ENCODE results near the gene RNPEPL1.

RNPEPL1 gene

DNA sequence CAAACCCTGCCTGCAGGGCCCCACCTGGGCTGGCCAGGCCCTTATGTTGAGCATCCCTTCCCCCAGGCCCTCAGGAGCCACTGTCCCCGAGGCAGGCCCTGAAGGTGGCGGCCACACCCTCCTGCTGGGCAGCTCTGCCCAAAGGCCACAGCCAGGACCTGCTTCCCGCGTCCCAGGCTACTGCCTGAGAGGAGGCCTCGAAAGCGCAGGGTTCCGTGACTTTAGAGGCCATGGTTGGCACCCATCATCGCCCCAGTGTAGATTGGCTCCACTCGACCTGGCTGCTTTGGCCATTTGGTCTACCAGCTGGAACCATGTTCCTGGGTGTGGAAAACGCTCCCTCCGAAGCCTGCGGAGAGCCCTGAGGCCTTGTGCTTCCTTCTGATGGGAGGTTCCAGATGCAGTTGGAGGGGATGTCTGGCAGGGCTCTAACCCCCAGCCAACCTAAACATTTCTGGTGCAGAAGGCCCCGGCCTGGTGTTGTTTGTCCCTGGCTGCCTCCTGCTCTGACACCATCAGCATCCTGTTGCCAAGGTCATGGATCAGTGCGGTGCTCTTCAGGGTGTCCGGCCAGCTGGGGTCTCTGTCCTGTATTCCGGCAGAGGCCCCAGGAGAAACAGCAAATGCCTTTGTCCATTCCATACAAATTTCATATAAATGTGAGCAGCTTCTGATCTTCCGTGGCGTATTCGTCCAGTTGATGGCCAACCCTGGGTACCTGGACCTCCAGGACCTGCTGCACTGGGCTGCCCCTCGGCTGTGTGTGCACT lies 33.0 kb downstream of the RNPEPL1 start:
- Histone ChIP-seq H3K4me2 (ENCODE audit: low read depth, low read length) (no peak overlapping the region), H3K4me3 (ENCODE audit: low read length) (no peak overlapping the region), H4K20me1 (ENCODE audit: insufficient read depth, low read length) (no peaks in the 10 kb centered on the region), H3K4me1 (ENCODE audit: low read length) (no peaks in the 10 kb centered on the region), H3F3A (ENCODE audit: insufficient read depth, low read length) (no peaks in the 10 kb centered on the region), H3K27me3 (replicated peaks; ENCODE audit: insufficient read depth, low read length) (no peaks in the 10 kb centered on the region), H3K79me2 (ENCODE audit: low read length) (no peaks in the 10 kb centered on the region), H2AFZ (ENCODE audit: low read length) (no peak overlapping the region), H3K36me3 (replicated peaks; ENCODE audit: insufficient read depth, low read length) (no peaks in the 10 kb centered on the region), H3K9me3 (replicated peaks; ENCODE audit: insufficient read depth, low read length) (no peaks in the 10 kb centered on the region), H3K9me2 (replicated peaks; ENCODE audit: insufficient read depth, low read length) (no peaks in the 10 kb centered on the region), H3K27ac (ENCODE audit: low read length) (no peak overlapping the region), H3K9ac (ENCODE audit: low read length) (no peak overlapping the region)
- TF ChIP-seq, protein P1, sequence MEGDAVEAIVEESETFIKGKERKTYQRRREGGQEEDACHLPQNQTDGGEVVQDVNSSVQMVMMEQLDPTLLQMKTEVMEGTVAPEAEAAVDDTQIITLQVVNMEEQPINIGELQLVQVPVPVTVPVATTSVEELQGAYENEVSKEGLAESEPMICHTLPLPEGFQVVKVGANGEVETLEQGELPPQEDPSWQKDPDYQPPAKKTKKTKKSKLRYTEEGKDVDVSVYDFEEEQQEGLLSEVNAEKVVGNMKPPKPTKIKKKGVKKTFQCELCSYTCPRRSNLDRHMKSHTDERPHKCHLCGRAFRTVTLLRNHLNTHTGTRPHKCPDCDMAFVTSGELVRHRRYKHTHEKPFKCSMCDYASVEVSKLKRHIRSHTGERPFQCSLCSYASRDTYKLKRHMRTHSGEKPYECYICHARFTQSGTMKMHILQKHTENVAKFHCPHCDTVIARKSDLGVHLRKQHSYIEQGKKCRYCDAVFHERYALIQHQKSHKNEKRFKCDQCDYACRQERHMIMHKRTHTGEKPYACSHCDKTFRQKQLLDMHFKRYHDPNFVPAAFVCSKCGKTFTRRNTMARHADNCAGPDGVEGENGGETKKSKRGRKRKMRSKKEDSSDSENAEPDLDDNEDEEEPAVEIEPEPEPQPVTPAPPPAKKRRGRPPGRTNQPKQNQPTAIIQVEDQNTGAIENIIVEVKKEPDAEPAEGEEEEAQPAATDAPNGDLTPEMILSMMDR (IDR thresholded peaks at IDR 0.05; ENCODE audit: low read length): no peak
- TF ChIP-seq EZH2 (optimal IDR thresholded peaks at IDR 0.05; ENCODE audit: low read depth, low read length): no peak
- no peak for TF ChIP-seq EZH2phosphoT487 (IDR thresholded peaks at IDR 0.05; ENCODE audit: low read length)
- no peak for DNase-seq

DNA sequence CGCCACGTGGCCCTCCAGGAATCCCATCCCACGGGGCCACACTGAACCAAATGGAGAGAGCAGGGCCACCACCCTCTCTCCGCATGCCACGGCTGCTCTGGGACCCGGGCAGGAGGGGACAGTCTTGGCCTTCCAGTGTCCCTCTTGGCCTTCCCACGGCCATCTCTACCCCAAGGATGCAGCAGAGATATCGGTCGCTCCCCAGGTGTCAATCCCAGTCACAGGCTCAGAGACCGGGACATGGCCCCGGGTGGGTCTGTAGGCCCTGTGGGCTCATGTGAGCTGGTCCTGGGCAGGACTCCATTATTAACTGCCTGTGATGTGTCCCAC lies 33.5 kb downstream of the RNPEPL1 start:
- Histone ChIP-seq H3K9me3 (replicated peaks; ENCODE audit: insufficient read depth, low read length) (no peaks in the 10 kb centered on the region), H3K79me2 (ENCODE audit: low read length) (no peaks in the 10 kb centered on the region), H3K4me2 (ENCODE audit: low read depth, low read length) (no peak overlapping the region), H2AFZ (ENCODE audit: low read length) (no peak overlapping the region), H3K9ac (ENCODE audit: low read length) (no peak overlapping the region), H3K27ac (ENCODE audit: low read length) (no peak overlapping the region), H4K20me1 (ENCODE audit: insufficient read depth, low read length) (no peaks in the 10 kb centered on the region), H3K9me2 (replicated peaks; ENCODE audit: insufficient read depth, low read length) (no peaks in the 10 kb centered on the region), H3F3A (ENCODE audit: insufficient read depth, low read length) (no peaks in the 10 kb centered on the region), H3K27me3 (replicated peaks; ENCODE audit: insufficient read depth, low read length) (no peaks in the 10 kb centered on the region), H3K4me1 (ENCODE audit: low read length) (no peaks in the 10 kb centered on the region), H3K4me3 (ENCODE audit: low read length) (no peak overlapping the region), H3K36me3 (replicated peaks; ENCODE audit: insufficient read depth, low read length) (no peaks in the 10 kb centered on the region)
- no peak for DNase-seq
- no peak for TF ChIP-seq EZH2 (optimal IDR thresholded peaks at IDR 0.05; ENCODE audit: low read depth, low read length)
- TF ChIP-seq EZH2phosphoT487 (IDR thresholded peaks at IDR 0.05; ENCODE audit: low read length): no peak
- TF ChIP-seq, protein P1 (IDR thresholded peaks at IDR 0.05; ENCODE audit: low read length): no peak

DNA sequence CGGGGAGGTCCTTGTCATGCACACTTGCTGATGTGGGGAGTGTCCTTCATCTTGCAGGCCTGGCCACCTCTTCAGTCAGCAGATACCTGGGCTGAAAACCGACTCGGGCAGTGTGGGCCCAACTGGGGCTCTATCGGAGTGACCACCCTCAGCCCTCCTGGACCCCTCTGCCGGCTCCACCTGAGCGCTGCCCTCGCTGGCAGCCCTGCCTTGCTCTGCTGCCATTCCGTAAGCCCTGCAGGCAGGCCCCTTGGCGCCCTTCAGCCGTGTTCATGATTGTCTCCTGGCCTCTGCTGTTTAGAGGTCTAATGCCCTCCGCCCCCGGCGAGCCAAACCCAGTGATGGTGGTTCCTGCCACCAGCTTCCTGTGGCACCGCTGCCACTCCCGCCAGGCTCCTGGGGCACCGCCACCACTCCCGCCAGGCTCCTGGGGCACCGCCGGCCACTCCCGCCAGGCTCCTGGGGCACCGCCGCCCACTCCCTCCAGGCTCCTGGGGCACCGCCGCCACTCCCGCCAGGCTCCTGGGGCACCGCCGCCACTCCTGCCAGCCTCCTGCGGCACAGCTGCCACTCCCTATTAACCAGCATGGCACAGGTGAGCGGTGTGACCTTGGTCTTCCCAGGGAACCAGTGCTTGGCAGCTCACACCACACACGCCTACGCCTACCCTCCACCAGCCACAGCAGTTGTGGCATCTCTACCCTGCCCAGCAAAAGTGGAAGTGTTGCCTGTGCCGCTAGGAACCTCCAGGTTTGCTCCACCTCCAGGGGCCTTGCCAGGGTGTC lies 34.2 kb downstream of the RNPEPL1 start:
- Histone ChIP-seq H3K36me3 (replicated peaks; ENCODE audit: insufficient read depth, low read length) (no peaks in the 10 kb centered on the region), H3K4me2 (ENCODE audit: low read depth, low read length) (no peak overlapping the region)

More for the DNA sequence above, 34.2 kb downstream of the RNPEPL1 start:
- H3K4me1 ChIP-seq (ENCODE audit: low read length): no peaks in the 10 kb centered on the region
- H3K9me3 ChIP-seq (replicated peaks; ENCODE audit: insufficient read depth, low read length): no peaks in the 10 kb centered on the region
- DNase-seq: no peak
- no peaks in the 10 kb centered on the region for H3K9me2 ChIP-seq (replicated peaks; ENCODE audit: insufficient read depth, low read length)
- TF ChIP-seq EZH2phosphoT487 (IDR thresholded peaks at IDR 0.05; ENCODE audit: low read length) (no peak), EZH2 (optimal IDR thresholded peaks at IDR 0.05; ENCODE audit: low read depth, low read length) (no peak)
- TF ChIP-seq, protein P1 (IDR thresholded peaks at IDR 0.05; ENCODE audit: low read length): no peak
- H3K9ac ChIP-seq (ENCODE audit: low read length): no peak overlapping the region
- no peak overlapping the region for H3K27ac ChIP-seq (ENCODE audit: low read length)
- H2AFZ ChIP-seq (ENCODE audit: low read length): no peak overlapping the region
- H3F3A ChIP-seq (ENCODE audit: insufficient read depth, low read length): no peaks in the 10 kb centered on the region
- H3K4me3 ChIP-seq (ENCODE audit: low read length): no peak overlapping the region
- no peaks in the 10 kb centered on the region for H3K79me2 ChIP-seq (ENCODE audit: low read length)
- H3K27me3 ChIP-seq (replicated peaks; ENCODE audit: insufficient read depth, low read length): no peaks in the 10 kb centered on the region
- no peaks in the 10 kb centered on the region for H4K20me1 ChIP-seq (ENCODE audit: insufficient read depth, low read length)

Data from MM.1S (cell line).